Colonic mucosa (tissue), 4 donors: ENCODE results near the gene ZC3H8. TPM values are rescaled to one million over a fixed set of nuclear protein-coding genes. Genes with fewer than 3 reads are reported as not detected.
"Not testable (repeated sequence)": the region's sequence is repeated elsewhere in the genome, so short reads cannot be mapped to it uniquely, and the experiment has no call there.

Source experiments
- DNase-seq: peaks from one replicate; pipeline ENCODE4 v3.0.0-alpha.2; 2020
- H3K27ac ChIP-seq: fragments of 200-600 bp; one replicate; pipeline ENCODE4 v1.8.0; 2021
- H3K27me3 ChIP-seq: fragments of 200-600 bp; one replicate; pipeline ENCODE4 v1.8.0; 2021
- H3K36me3 ChIP-seq: fragments of 200-600 bp; one replicate; pipeline ENCODE4 v1.8.0; 2021
- H3K4me1 ChIP-seq: fragments of 200-600 bp; one replicate; pipeline ENCODE4 v1.8.0; 2021; ENCODE audit warnings: mild to moderate bottlenecking
- H3K4me3 ChIP-seq: fragments of 200-600 bp; one replicate; pipeline ENCODE4 v1.8.0; 2021
- H3K9ac ChIP-seq, 2 donors: one replicate each; pipeline ENCODE4 v1.7.0; 2013; ENCODE audit warnings: control low read depth in 2 of 2, low read depth in 2 of 2, low read length in 2 of 2
- H3K9me3 ChIP-seq: fragments of 200-600 bp; one replicate; pipeline ENCODE4 v1.8.0; 2021
- CTCF ChIP-seq: fragments of 200-600 bp; IDR thresholded peaks from one replicate; pipeline ENCODE4 v1.8.0; 2022; ENCODE audit warnings: antibody characterized with exemption, mild to moderate bottlenecking
- intact Hi-C: fragments of 100-400 bp; cut with DNase I; formaldehyde crosslinking; loops from one replicate; pipeline ENCODE4 v1.14.1; 2022
- total RNA-seq, 2 donors: library from RNA; stranded (reverse); fragmentation: NEBNext Ultra II Directional in 1 of 2; extraction: Animal tissue kit (Norgen Biotek cat#: 25700) in 1 of 2; gene quantifications; one replicate each; pipeline ENCODE4 v1.2.1, GENCODE V29; 2021
- donor health status: healthy.
- donor health status: DM: no; HTN: no; CAD: no.
- donor health status: DM: no; HTN: no; CAD: no.

The ZC3H8 gene
- total RNA-seq, 2 donors from 2014 or later, result 5.9 to 8.1 TPM

DNA sequence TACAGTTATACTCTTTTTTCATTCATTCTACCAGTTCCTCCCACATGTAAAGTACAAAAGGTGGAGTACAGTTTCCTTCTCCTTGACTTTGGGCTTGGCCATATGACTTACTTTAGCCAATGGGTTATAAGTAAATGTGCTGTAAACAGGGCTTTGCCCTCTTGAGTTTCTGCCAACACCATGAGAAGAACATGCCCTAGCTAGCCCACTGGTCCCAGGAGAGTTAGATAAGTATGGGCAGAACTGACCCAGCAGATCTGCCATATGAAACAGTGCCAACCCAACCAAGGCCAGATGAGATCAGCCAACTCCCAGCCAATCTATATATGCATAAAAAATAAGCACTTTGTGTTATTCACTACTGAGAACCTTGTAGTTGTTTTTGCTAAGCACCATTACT is 25.5 kb downstream of the ZC3H8 start:
- intact Hi-C loops, result no loop called here
- Histone ChIP-seq H3K27me3 (no peaks in the 10 kb centered on the region), H3K36me3 (no peaks in the 10 kb centered on the region), H3K9me3 (no peaks in the 10 kb centered on the region), H3K4me1 (no peaks in the 10 kb centered on the region), H3K9ac (no peak overlapping the region), H3K27ac (no peak overlapping the region), H3K4me3 (no peak overlapping the region)
- no peak for DNase-seq
- TF ChIP-seq CTCF, result no peak

DNA sequence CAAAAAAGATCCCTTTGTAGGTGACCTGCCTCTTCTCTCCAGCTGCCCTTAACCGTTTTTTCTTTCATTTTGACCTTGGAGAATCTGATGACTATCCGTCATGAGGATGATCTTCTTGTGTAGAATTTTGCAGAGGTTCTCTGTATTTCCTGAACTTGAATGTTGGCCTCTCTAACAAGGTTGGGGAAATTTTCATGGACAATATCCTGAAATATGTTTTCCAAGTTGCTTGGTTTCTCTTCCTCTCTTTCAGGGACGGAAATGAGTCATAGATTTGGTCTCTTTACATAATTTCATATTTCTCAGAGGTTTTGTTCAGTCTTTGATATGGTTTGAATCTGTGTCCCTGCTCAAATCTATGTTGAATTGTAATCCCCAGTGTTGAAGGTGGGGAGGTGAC is 34.0 kb downstream of the ZC3H8 start:
- no peak for DNase-seq
- Histone ChIP-seq H3K27ac (no peak overlapping the region), H3K4me3 (no peak overlapping the region), H3K9me3 (no peaks in the 10 kb centered on the region), H3K27me3 (no peaks in the 10 kb centered on the region), H3K9ac (no peak overlapping the region), H3K36me3 (no peaks in the 10 kb centered on the region), H3K4me1 (no peaks in the 10 kb centered on the region)
- no peak for TF ChIP-seq CTCF
- intact Hi-C loops, result no loop called here

GRCh38 chr2:112220186-112220585 is 34.7 kb downstream of the ZC3H8 start:
- Histone ChIP-seq H3K27me3 (no peaks in the 10 kb centered on the region), H3K9ac (no peak overlapping the region), H3K4me3 (no peak overlapping the region), H3K27ac (no peak overlapping the region), H3K9me3 (no peaks in the 10 kb centered on the region), H3K4me1 (no peaks in the 10 kb centered on the region), H3K36me3 (no peaks in the 10 kb centered on the region)
- intact Hi-C loops, result no loop called here
- no peak for TF ChIP-seq CTCF
- DNase-seq, result no peak

GRCh38 chr2:112217854-112218253 is 37.0 kb downstream of the ZC3H8 start:
- H3K27ac ChIP-seq, result no peak overlapping the region
- H3K36me3 ChIP-seq, result no peaks in the 10 kb centered on the region
- no peak for DNase-seq
- no peak overlapping the region for H3K4me3 ChIP-seq
- no peak for TF ChIP-seq CTCF
- H3K27me3 ChIP-seq, result no peaks in the 10 kb centered on the region
- H3K4me1 ChIP-seq, result no peaks in the 10 kb centered on the region
- intact Hi-C loops, result no loop called here
- H3K9ac ChIP-seq, result no peak overlapping the region
- H3K9me3 ChIP-seq, result no peaks in the 10 kb centered on the region

- no peak for DNase-seq
These were observed 38.7 kb downstream of the ZC3H8 start for GRCh38 chr2:112216167-112216566.

DNA sequence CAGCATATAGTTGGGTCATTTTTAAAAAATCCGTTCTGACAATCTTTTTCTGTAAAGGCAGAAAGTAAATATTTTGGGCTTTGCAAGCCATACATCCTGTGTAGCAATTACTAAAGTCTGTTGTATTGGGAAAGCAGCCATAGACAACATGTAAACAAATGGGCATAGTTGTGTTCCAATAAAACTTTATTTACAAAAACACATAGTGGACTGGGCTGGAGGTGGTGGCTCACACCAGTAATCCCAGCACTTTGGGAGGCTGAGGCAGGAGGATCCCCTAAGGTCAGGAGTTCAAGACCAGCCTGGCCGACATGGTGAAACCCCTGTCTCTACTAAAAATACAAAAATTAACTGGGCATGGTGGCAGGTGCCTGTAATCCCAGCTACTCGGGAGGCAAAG is 46.9 kb downstream of the ZC3H8 start:
- H3K4me1 ChIP-seq, H3K27me3 ChIP-seq, H3K36me3 ChIP-seq, intact Hi-C loops, H3K9ac ChIP-seq, H3K4me3 ChIP-seq, DNase-seq, H3K27ac ChIP-seq, H3K9me3 ChIP-seq: not testable (repeated sequence)

More at GRCh38 chr2:112216167-112216566, 38.7 kb downstream of the ZC3H8 start:
- Histone ChIP-seq H3K27ac (no peak overlapping the region), H3K27me3 (no peaks in the 10 kb centered on the region), H3K36me3 (no peaks in the 10 kb centered on the region), H3K9ac (no peak overlapping the region), H3K4me1 (no peaks in the 10 kb centered on the region), H3K4me3 (no peak overlapping the region), H3K9me3 (no peaks in the 10 kb centered on the region)
- no peak for TF ChIP-seq CTCF
- intact Hi-C loops, result no loop called here
